CD14-positive monocyte (primary cell): ENCODE measurements around the gene UBE2E3. TPM values are rescaled to one million over a fixed set of nuclear protein-coding genes. Genes with fewer than 3 reads are reported as not detected.
"Not testable (repeated sequence)": the region's sequence is repeated elsewhere in the genome, so short reads cannot be mapped to it uniquely, and the experiment has no call there.

Experiments
- DNase-seq, 3 donors: peaks; one replicate each; pipeline ENCODE4 v3.0.0-alpha.2; 2011 to 2022
- H2AFZ ChIP-seq: 2 replicates; pipeline ENCODE4 v1.6.0; 2012; ENCODE audit warnings: mild to moderate bottlenecking, low read depth, low read length, inconsistent platforms; ENCODE audit not compliant: insufficient read depth, poor library complexity, severe bottlenecking
- H3K27ac ChIP-seq, 2 donors: 1 replicate in 1 of 2; 2 replicates in 1 of 2; pipeline ENCODE4 v1.5.1; 2012 to 2013; ENCODE audit warnings: low read length in 2 of 2, control low read depth in 1 of 2, inconsistent platforms in 1 of 2, low read depth in 1 of 2, mild to moderate bottlenecking in 1 of 2
- H3K27me3 ChIP-seq, 2 donors: one replicate each; pipeline versions ENCODE4 v1.6.0 to v1.6.1; 2011 to 2013; ENCODE audit warnings: low read length in 2 of 2; ENCODE audit not compliant: control insufficient read depth in 2 of 2, insufficient read depth in 2 of 2
- H3K36me3 ChIP-seq, 2 donors: replicated peaks in 1 of 2; 1 replicate in 1 of 2; 2 replicates in 1 of 2; pipeline versions ENCODE4 v1.5.1 to v1.6.1; 2012 to 2013; ENCODE audit warnings: low read length in 2 of 2, control low read depth in 1 of 2, inconsistent platforms in 1 of 2, mild to moderate bottlenecking in 1 of 2; ENCODE audit not compliant: insufficient read depth in 2 of 2, control insufficient read depth in 1 of 2
- H3K4me1 ChIP-seq, 2 donors: 1 replicate in 1 of 2; 2 replicates in 1 of 2; pipeline versions ENCODE4 v1.5.1 to v1.6.1; 2012 to 2013; ENCODE audit warnings: low read length in 2 of 2, control low read depth in 1 of 2, inconsistent platforms in 1 of 2, mild to moderate bottlenecking in 1 of 2, moderate library complexity in 1 of 2; ENCODE audit not compliant: insufficient read depth in 2 of 2, control insufficient read depth in 1 of 2
- H3K4me2 ChIP-seq: replicated peaks from 2 replicates; pipeline ENCODE3; 2012; ENCODE audit warnings: low read length, moderate library complexity, mild to moderate bottlenecking; ENCODE audit not compliant: poor library complexity, severe bottlenecking; ENCODE audit errors: extremely low read depth
- H3K4me3 ChIP-seq, 3 experiments: fragments of 200-600 bp in 1 of 3; sonication (generic) in 1 of 3; replicated peaks in 1 of 3; 1 replicate in 2 of 3; 2 replicates in 1 of 3; pipeline ENCODE4 v1.5.1; 2011 to 2013; ENCODE audit warnings: low read length in 3 of 3, mild to moderate bottlenecking in 3 of 3, control low read depth in 2 of 3, low read depth in 2 of 3, inconsistent platforms in 1 of 3, moderate library complexity in 1 of 3
- H3K79me2 ChIP-seq: 2 replicates; pipeline ENCODE4 v1.6.0; 2012; ENCODE audit warnings: mild to moderate bottlenecking, control low read depth, inconsistent platforms, low read length, moderate library complexity; ENCODE audit not compliant: insufficient read depth
- H3K9ac ChIP-seq: 2 replicates; pipeline ENCODE4 v1.6.0; 2017; ENCODE audit warnings: low read length, mild to moderate bottlenecking; ENCODE audit not compliant: insufficient read depth, poor library complexity, severe bottlenecking
- H3K9me3 ChIP-seq, 2 donors: replicated peaks in 1 of 2; 1 replicate in 1 of 2; 2 replicates in 1 of 2; pipeline versions ENCODE4 v1.5.1 to v1.6.1; 2012 to 2013; ENCODE audit warnings: low read length in 2 of 2, control low read depth in 1 of 2; ENCODE audit not compliant: control insufficient read depth in 1 of 2, insufficient read depth in 1 of 2
- H4K20me1 ChIP-seq: 2 replicates; pipeline ENCODE4 v1.6.0; 2012; ENCODE audit warnings: mild to moderate bottlenecking, low read length, control low read depth, moderate library complexity; ENCODE audit not compliant: insufficient read depth
- H3K27ac Mint-ChIP-seq, 7 donors: one replicate each; pipeline ENCODE4 v1.8.0; 2020; ENCODE audit warnings: mild to moderate bottlenecking in 7 of 7, mixed read lengths in 7 of 7, moderate library complexity in 6 of 7, inconsistent platforms in 2 of 7
- H3K27me3 Mint-ChIP-seq, 3 donors: one replicate each; pipeline ENCODE4 v1.8.0; 2021 to 2022; ENCODE audit warnings: low read depth in 3 of 3, mild to moderate bottlenecking in 3 of 3, mixed read lengths in 3 of 3, moderate library complexity in 3 of 3, inconsistent platforms in 1 of 3
- H3K36me3 Mint-ChIP-seq, 2 donors: one replicate each; pipeline ENCODE4 v1.8.0; 2020; ENCODE audit warnings: mixed read lengths in 2 of 2, inconsistent platforms in 1 of 2, mild to moderate bottlenecking in 1 of 2
- H3K4me1 Mint-ChIP-seq: one replicate; pipeline ENCODE4 v1.8.0; 2020; ENCODE audit warnings: mild to moderate bottlenecking, mixed read lengths
- H3K4me3 Mint-ChIP-seq, 2 donors: one replicate each; pipeline ENCODE4 v1.8.0; 2020; ENCODE audit warnings: mild to moderate bottlenecking in 2 of 2, mixed read lengths in 2 of 2, moderate library complexity in 1 of 2
- H3K9me3 Mint-ChIP-seq, 7 donors: one replicate each; pipeline ENCODE4 v1.8.0; 2020 to 2022; ENCODE audit warnings: mixed read lengths in 7 of 7, mild to moderate bottlenecking in 6 of 7, moderate library complexity in 6 of 7, inconsistent platforms in 2 of 7
- WGBS: methylation state at CpG from one replicate; pipeline ENCODE4 v1.1.5; 2013; ENCODE audit warnings: missing lambda C conversion rate; ENCODE audit not compliant: insufficient coverage; 5-methylcytosine and 5-hydroxymethylcytosine counted together
- intact Hi-C, 2 donors: fragments of 100-400 bp; cut with micrococcal nuclease; formaldehyde crosslinking; loops; one replicate each; pipeline versions ENCODE4 v1.15.0 to v1.15.1; 2023
- polyA plus RNA-seq, 3 donors: library from polyadenylated mRNA; depleted of rRNA in 1 of 3; unstranded in 2 of 3; stranded (reverse) in 1 of 3; fragments of 300-500 nt in 2 of 3; fragments of >200 nt in 1 of 3; fragmentation: Illumina TruSeq in 2 of 3; gene quantifications; 1 replicate in 2 of 3; 2 replicates in 1 of 3; pipeline ENCODE4 v1.2.3, GENCODE V29; 2012 to 2021
- TF ChIP-seq, protein P1 (sequence below): fragments of 200-600 bp; IDR thresholded peaks from one replicate; pipeline ENCODE4 v1.8.0; 2022; ENCODE audit warnings: antibody characterized with exemption, mild to moderate bottlenecking

UBE2E3 gene
- polyA plus RNA-seq, 3 donors: 45.9 to 67.5 (median 52.1) TPM

DNA sequence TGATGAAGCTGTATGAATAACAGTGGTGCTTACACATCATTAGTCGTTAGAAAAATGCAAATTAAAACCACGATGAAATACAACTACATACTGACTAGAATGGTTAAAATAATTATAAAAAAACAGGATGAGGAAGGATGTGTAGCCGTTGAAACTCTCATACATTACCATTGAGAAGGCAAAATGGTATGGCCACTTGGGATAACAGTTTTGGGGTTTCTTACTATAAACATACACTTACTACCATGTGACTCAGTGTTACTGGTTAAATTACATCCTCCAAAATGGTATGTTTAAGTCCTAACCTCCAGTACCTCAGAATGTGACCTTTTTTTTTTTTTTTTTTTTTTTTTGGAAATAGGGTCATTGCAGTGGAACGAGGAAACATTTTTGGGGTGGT is 58.4 kb downstream of the UBE2E3 start:
- Histone ChIP-seq H3K9ac (no peak overlapping the region), H3K9me3 (no peaks in the 10 kb centered on the region), H3K27ac (no peak overlapping the region), H3K79me2 (no peaks in the 10 kb centered on the region), H3K27me3 (no peaks in the 10 kb centered on the region), H3K4me2 (no peak overlapping the region), H2AFZ (no peak overlapping the region), H4K20me1 (peaks cover 18% of the 10 kb centered on the region), H3K4me3 (no peak overlapping the region), H3K4me1 (no peaks in the 10 kb centered on the region), H3K36me3 (no peaks in the 10 kb centered on the region)
- DNase-seq: no peak
- peaks cover 0 to 3% of the 10 kb centered on the region in 2 donors for H3K36me3 Mint-ChIP-seq
- H3K4me3 Mint-ChIP-seq: no peak overlapping the region
- TF ChIP-seq, protein P1, sequence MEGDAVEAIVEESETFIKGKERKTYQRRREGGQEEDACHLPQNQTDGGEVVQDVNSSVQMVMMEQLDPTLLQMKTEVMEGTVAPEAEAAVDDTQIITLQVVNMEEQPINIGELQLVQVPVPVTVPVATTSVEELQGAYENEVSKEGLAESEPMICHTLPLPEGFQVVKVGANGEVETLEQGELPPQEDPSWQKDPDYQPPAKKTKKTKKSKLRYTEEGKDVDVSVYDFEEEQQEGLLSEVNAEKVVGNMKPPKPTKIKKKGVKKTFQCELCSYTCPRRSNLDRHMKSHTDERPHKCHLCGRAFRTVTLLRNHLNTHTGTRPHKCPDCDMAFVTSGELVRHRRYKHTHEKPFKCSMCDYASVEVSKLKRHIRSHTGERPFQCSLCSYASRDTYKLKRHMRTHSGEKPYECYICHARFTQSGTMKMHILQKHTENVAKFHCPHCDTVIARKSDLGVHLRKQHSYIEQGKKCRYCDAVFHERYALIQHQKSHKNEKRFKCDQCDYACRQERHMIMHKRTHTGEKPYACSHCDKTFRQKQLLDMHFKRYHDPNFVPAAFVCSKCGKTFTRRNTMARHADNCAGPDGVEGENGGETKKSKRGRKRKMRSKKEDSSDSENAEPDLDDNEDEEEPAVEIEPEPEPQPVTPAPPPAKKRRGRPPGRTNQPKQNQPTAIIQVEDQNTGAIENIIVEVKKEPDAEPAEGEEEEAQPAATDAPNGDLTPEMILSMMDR: no peak
- peaks cover 2% of the 10 kb centered on the region for H3K4me1 Mint-ChIP-seq
- no CpG with 5 or more reads among the region's 4 CpGs for WGBS
- no peak overlapping the region for H3K27ac Mint-ChIP-seq
- peaks cover 0 to 1% (median 0%) of the 10 kb centered on the region in 3 donors for H3K27me3 Mint-ChIP-seq
- intact Hi-C loops: no loop called here
- no peaks in the 10 kb centered on the region for H3K9me3 Mint-ChIP-seq

DNA sequence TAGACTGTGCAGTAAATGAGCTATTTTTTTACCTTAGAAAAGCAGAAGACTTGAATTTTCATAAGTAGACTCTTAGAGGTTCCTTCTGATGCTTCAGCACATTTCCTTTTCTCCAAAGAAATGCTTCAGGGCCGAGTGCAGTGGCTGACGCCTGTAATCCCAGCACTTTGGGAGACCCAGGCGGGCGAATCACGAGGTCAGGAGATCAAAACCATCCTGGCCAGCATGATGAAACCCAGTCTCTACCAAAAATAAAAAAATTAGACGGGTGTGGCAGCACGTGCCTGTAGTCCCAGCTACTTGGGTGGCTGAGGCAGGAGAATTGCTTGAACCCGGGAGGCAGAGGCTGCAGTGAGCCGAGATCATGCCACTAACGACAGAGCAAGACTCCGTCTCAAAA is 60.4 kb downstream of the UBE2E3 start:
- H3K4me2 ChIP-seq, H2AFZ ChIP-seq, H3K27me3 Mint-ChIP-seq, H3K27me3 ChIP-seq, H3K4me1 Mint-ChIP-seq, H3K27ac ChIP-seq, H3K9ac ChIP-seq, H3K9me3 Mint-ChIP-seq, H3K4me3 ChIP-seq, H3K36me3 Mint-ChIP-seq, H3K36me3 ChIP-seq, H3K4me1 ChIP-seq, intact Hi-C loops, H3K9me3 ChIP-seq, H3K4me3 Mint-ChIP-seq, H3K79me2 ChIP-seq, H3K27ac Mint-ChIP-seq, DNase-seq: not testable (repeated sequence)
- H4K20me1 ChIP-seq: peaks cover 19% of the 10 kb centered on the region
- WGBS: 89% methylated on average over 7 of the region's 11 CpGs
